Stomach smooth muscle (tissue), 2 donors: Measurements from ENCODE around the gene ZNF280A.

ENCODE experiments used
- H3K27ac ChIP-seq: one replicate; pipeline ENCODE4 v1.7.0; 2013; ENCODE audit warnings: mild to moderate bottlenecking, low read length, inconsistent platforms
- H3K27me3 ChIP-seq, 2 donors: one replicate each; pipeline ENCODE4 v1.7.0; 2013; ENCODE audit warnings: low read length in 2 of 2; ENCODE audit not compliant: insufficient read depth in 2 of 2, control insufficient read depth in 1 of 2
- H3K36me3 ChIP-seq, 2 donors: one replicate each; pipeline ENCODE4 v1.7.0; 2013; ENCODE audit warnings: low read length in 2 of 2; ENCODE audit not compliant: control insufficient read depth in 2 of 2, insufficient read depth in 2 of 2
- H3K4me1 ChIP-seq: one replicate; pipeline ENCODE4 v1.7.0; 2013; ENCODE audit warnings: low read length; ENCODE audit not compliant: control insufficient read depth, insufficient read depth
- H3K4me3 ChIP-seq, 2 donors: one replicate each; pipeline ENCODE4 v1.7.0; 2013; ENCODE audit warnings: low read length in 2 of 2
- H3K9ac ChIP-seq, 2 donors: one replicate each; pipeline ENCODE4 v1.7.0; 2013; ENCODE audit warnings: low read length in 2 of 2, mild to moderate bottlenecking in 1 of 2
- H3K9me3 ChIP-seq, 2 donors: one replicate each; pipeline ENCODE4 v1.7.0; 2013; ENCODE audit warnings: low read length in 2 of 2; ENCODE audit not compliant: control insufficient read depth in 2 of 2
- donor health status: healthy.
- donor health status: Pancreatic carcinoma.

ZNF280A gene

DNA sequence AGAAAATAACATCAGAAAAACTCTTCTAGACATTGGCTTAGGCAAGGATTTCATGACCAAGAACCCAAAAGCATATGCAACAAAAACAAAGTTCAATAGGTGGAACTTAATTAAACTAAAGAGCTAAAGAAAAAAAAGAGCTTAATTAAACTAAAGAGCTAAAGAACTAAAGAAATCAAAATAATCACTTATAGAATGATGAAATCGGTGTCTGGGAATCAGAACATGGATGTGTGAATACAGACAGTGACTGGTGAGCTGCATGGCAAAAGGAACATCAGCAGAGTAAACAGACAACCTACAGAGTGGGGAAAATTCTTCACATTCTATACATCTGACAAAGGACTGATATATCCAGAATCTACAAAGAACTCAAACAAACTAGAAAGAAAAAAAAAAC lies 53.0 kb downstream of the ZNF280A start:
- H3K4me3 ChIP-seq, result no peak overlapping the region
- no peaks in the 10 kb centered on the region for H3K4me1 ChIP-seq
- H3K9ac ChIP-seq, result no peak overlapping the region
- no peaks in the 10 kb centered on the region for H3K36me3 ChIP-seq
- peaks cover 13% of the 10 kb centered on the region in 2 donors for H3K27me3 ChIP-seq
- no peaks in the 10 kb centered on the region for H3K9me3 ChIP-seq
- no peak overlapping the region for H3K27ac ChIP-seq

DNA sequence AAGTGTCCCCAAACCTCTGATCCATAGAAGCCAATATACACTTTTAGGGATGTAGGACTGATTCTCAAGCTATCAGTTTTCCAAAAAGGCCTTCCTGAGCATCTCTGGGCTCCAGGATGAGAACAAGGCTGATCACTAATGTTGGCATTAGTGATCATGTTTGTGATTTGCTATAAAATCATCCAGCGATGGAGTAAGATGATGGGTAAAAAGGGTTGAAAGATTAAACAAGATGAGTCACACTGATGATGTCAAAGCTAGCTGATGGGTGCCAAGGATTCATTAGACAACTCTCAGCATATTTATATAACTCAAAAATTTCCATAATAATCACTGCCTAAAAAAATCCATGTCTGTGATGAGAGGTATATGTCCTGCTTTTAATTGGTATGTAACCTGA lies 54.3 kb downstream of the ZNF280A start:
- Histone ChIP-seq H3K27ac (no peak overlapping the region), H3K4me3 (no peak overlapping the region), H3K9me3 (no peaks in the 10 kb centered on the region), H3K36me3 (no peaks in the 10 kb centered on the region), H3K4me1 (no peaks in the 10 kb centered on the region), H3K27me3 (peaks cover 13% of the 10 kb centered on the region in 2 donors), H3K9ac (no peak overlapping the region)

DNA sequence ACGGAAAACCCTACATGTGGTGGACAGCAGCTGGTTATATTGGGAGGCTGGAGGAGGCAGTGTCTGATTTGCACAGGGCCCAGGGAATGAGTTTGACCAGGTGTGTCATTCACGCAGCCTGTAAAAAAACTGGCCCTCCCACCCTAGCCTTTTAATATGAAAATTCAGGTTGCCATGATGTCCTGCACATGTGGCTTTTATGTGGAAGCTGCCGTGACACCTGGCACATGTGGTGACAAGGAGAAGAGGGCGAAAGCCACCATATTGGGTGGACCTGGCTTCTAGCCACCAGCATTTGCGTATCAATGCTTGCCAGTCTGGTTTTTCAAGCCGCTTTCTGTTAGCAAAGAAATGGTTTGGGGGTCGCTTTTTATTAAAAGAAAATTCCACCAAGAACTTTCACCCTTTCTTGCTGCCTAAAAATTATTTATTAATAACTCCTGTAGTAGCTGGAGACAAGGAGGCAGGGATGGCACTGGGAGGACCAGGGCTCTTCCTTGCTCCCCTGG lies 54.9 kb downstream of the ZNF280A start:
- H3K36me3 ChIP-seq, result no peaks in the 10 kb centered on the region

DNA sequence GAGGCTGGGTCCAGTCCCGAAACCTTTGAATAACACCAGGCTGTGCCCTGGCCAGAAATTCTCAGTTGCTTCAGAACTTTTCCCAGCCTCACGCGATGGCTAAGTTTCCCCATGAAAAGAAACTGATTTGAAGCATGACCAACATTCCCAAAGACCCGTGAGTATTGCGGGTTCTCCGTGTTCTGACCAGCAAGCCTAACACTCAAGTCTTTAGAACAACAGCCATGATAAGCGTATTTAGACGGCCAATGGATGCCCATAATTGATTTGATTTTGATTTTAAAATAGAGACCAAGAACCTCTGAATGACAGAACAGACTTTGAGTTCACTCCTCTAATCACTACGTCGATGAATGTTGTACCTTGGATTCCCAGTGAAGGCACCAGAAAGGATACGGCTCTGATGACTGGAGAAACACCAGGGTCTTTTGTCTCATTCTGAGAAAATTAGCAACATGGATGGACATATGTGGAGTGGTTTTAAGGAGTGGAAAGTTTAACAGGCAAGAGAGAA lies 55.5 kb downstream of the ZNF280A start:
- Histone ChIP-seq H3K27me3 (peaks cover 13% of the 10 kb centered on the region in 2 donors), H3K9ac (no peak overlapping the region), H3K36me3 (no peaks in the 10 kb centered on the region), H3K27ac (no peak overlapping the region), H3K4me3 (no peak overlapping the region), H3K4me1 (no peaks in the 10 kb centered on the region), H3K9me3 (peaks cover 5 to 8% of the 10 kb centered on the region in 2 donors)

More for the DNA sequence above, 54.9 kb downstream of the ZNF280A start:
- Histone ChIP-seq H3K9me3 (peaks cover 0 to 3% of the 10 kb centered on the region in 2 donors), H3K9ac (no peak overlapping the region), H3K27me3 (peaks cover 13% of the 10 kb centered on the region in 2 donors), H3K4me1 (no peaks in the 10 kb centered on the region), H3K27ac (no peak overlapping the region), H3K4me3 (no peak overlapping the region)

DNA sequence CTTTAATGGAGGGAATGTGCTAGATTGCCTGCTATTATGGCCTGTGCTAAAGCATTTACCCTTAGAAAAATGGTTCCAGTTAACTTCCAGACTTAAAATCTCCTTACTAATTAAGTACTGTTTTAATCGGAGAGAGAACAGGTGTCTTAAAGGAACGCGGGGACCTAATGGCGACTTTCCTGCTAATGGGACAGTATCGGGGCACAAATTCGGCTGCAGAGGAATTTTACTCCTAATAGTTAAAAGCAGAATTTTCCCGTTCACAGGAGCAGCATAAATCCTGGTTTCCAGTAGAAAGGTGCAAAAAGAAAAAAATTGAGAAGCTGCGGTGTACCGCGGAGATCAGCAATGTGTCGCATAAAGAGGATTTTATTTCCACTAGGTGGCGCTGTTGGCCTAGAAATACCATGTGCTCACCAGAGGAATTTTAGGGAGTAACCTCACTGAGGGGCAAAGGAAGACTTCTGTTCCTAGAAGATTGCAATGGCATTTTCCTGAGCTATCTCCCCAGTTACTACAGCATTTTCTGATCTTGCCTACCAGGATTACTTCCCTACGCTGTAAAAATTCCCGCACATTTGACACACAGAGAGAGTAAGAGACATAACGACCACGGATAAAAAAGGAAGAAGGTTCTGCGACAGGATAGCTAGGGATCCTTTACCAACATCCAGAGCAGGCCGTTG lies 56.1 kb downstream of the ZNF280A start:
- H3K9me3 ChIP-seq, result peaks cover 9 to 14% of the 10 kb centered on the region in 2 donors
- H3K4me3 ChIP-seq, result no peak overlapping the region
- no peaks in the 10 kb centered on the region for H3K36me3 ChIP-seq
- H3K27ac ChIP-seq, result no peak overlapping the region
- no peak overlapping the region for H3K9ac ChIP-seq
- peaks cover 13% of the 10 kb centered on the region in 2 donors for H3K27me3 ChIP-seq
- H3K4me1 ChIP-seq, result no peaks in the 10 kb centered on the region
